A673 (cell line): ENCODE data around the gene RSPH9. TPM values are rescaled to one million over a fixed set of nuclear protein-coding genes. Genes with fewer than 3 reads are reported as not detected.

Experiments
- BruUV-seq: library from RNA; stranded (reverse); fragments of 400-500 nt; replicated peaks from 2 replicates; lab custom pipeline; 2021; lab: Mats Ljungman, UMichigan
- CTCF ChIA-PET: fragments of 300-600 bp; sonication (Branson Sonifier 250); formaldehyde crosslinking; loops from one replicate; lab custom pipeline; 2022; ENCODE audit warnings: antibody characterized with exemption; lab: Charles Lee
- POLR2A ChIA-PET: fragments of 300-600 bp; sonication (Branson Sonifier 250); formaldehyde crosslinking; loops from one replicate; lab custom pipeline; 2022; ENCODE audit warnings: antibody characterized with exemption; ENCODE audit not compliant: low non-redundant PET; lab: Charles Lee
- DNase-seq: peaks from one replicate; pipeline ENCODE4 v3.0.0-alpha.2; 2015; ENCODE audit warnings: low spot score
- H3K27ac ChIP-seq: fragments of 200-600 bp; sonication (generic); 2 replicates; pipeline ENCODE4 v1.5.1; 2016; ENCODE audit warnings: mixed run types, low read depth, mild to moderate bottlenecking, mixed read lengths, antibody characterized with exemption, low read length; ENCODE audit not compliant: poor library complexity, severe bottlenecking
- H3K27me3 ChIP-seq: fragments of 200-600 bp; sonication (generic); replicated peaks from 2 replicates; pipeline ENCODE4 v1.6.1; 2017; ENCODE audit warnings: mixed run types, low read depth, mild to moderate bottlenecking, mixed read lengths, antibody characterized with exemption, low read length; ENCODE audit not compliant: insufficient read depth, poor library complexity
- H3K36me3 ChIP-seq: fragments of 200-600 bp; sonication (generic); 2 replicates; pipeline ENCODE4 v1.6.1; 2016; ENCODE audit warnings: mixed run types, mild to moderate bottlenecking, mixed read lengths, antibody characterized with exemption, low read length; ENCODE audit not compliant: insufficient read depth, poor library complexity, severe bottlenecking
- H3K4me1 ChIP-seq: fragments of 200-600 bp; sonication (generic); 2 replicates; pipeline ENCODE4 v1.6.1; 2017; ENCODE audit warnings: mixed run types, mild to moderate bottlenecking, mixed read lengths, antibody characterized with exemption, low read length; ENCODE audit not compliant: insufficient read depth, poor library complexity, severe bottlenecking
- H3K4me3 ChIP-seq: fragments of 200-600 bp; sonication (generic); 2 replicates; pipeline ENCODE4 v1.5.1; 2016; ENCODE audit warnings: low read depth, mixed run types, mild to moderate bottlenecking, mixed read lengths, low read length; ENCODE audit not compliant: poor library complexity, severe bottlenecking
- H3K9me3 ChIP-seq: fragments of 200-600 bp; sonication (generic); 2 replicates; pipeline ENCODE4 v1.6.1; 2016; ENCODE audit warnings: mixed run types, low read depth, mild to moderate bottlenecking, mixed read lengths, antibody characterized with exemption, low read length; ENCODE audit not compliant: poor library complexity, severe bottlenecking
- CTCF ChIP-seq: fragments of 300-800, 200-600 bp; sonication (generic); conservative IDR thresholded peaks from 2 replicates; pipeline ENCODE4 v1.5.1; 2017; ENCODE audit warnings: low read depth, mild to moderate bottlenecking, antibody characterized with exemption, low read length, moderate library complexity, mixed read lengths
- EZH2 ChIP-seq: fragments of 200-600 bp; sonication (generic); IDR thresholded peaks from 2 replicates; pipeline ENCODE4 v1.6.1; 2017; ENCODE audit warnings: borderline replicate concordance, low read depth, mild to moderate bottlenecking, mixed read lengths, antibody characterized with exemption, low read length; ENCODE audit not compliant: poor library complexity, severe bottlenecking
- intact Hi-C: fragments of 100-400 bp; cut with micrococcal nuclease; formaldehyde crosslinking; loops from one replicate; pipeline ENCODE4 v1.10.0; 2022; ENCODE audit not compliant: unreplicated experiment
- total RNA-seq: library from RNA; stranded (reverse); gene quantifications from 2 replicates; pipeline ENCODE4 v1.2.3, GENCODE V29; 2021

Gene RSPH9
- total RNA-seq, 1 experiment from 2014 or later, result 0.11 TPM

- DNase-seq, result peak; percentile 72
- POLR2A ChIA-PET, result no interaction called here
- H3K27me3 ChIP-seq, result no peaks in the 10 kb centered on the region
- peaks cover 10% of the 10 kb centered on the region for H3K4me1 ChIP-seq
- BruUV-seq, result no TSS peak
- intact Hi-C loops, result no loop called here
- H3K4me3 ChIP-seq, result peak within 1 kb of the TSS; percentile 66
- H3K9me3 ChIP-seq, result no peaks in the 10 kb centered on the region
- CTCF ChIA-PET, result no interaction called here
- TF ChIP-seq EZH2, result no peak
- TF ChIP-seq CTCF, result no peak
- peak within 1 kb of the TSS; percentile 69 for H3K27ac ChIP-seq
- H3K36me3 ChIP-seq, result no peaks in the 10 kb centered on the region
Observed at GRCh38 chr6:43687437-43688347, 42.9 kb downstream of the RSPH9 start, which contains the start of gene MRPS18A. Gene MRPS18A, minus strand, starts transcription at chr6:43687791. Its CDS starts 12 bp downstream, at chr6:43687779.

GRCh38 chr6:43689421-43689820 lies 44.6 kb downstream of the RSPH9 start:
- no peaks in the 10 kb centered on the region for H3K9me3 ChIP-seq
- no peak for DNase-seq
- H3K4me1 ChIP-seq, result peaks cover 10% of the 10 kb centered on the region
- no peaks in the 10 kb centered on the region for H3K27me3 ChIP-seq
- no peaks in the 10 kb centered on the region for H3K36me3 ChIP-seq
- intact Hi-C loops, result no loop called here
- CTCF ChIA-PET, result no interaction called here
- H3K27ac ChIP-seq, result no peak overlapping the region
- H3K4me3 ChIP-seq, result no peak overlapping the region
- BruUV-seq, result no TSS peak
- POLR2A ChIA-PET, result no interaction called here
- TF ChIP-seq EZH2 (no peak), CTCF (no peak)

GRCh38 chr6:43695215-43695966 lies 50.6 kb downstream of the RSPH9 start:
- no TSS peak for BruUV-seq
- intact Hi-C loops, result no loop called here
- DNase-seq, result peak; percentile 42
- H3K4me1 ChIP-seq, result peaks cover 6% of the 10 kb centered on the region
- TF ChIP-seq CTCF (no peak), EZH2 (no peak)
- ChIA-PET CTCF (no interaction called here), POLR2A (no interaction called here)
- no peak overlapping the region for H3K4me3 ChIP-seq
- H3K27me3 ChIP-seq, result no peaks in the 10 kb centered on the region
- no peak overlapping the region for H3K27ac ChIP-seq
- no peaks in the 10 kb centered on the region for H3K9me3 ChIP-seq
- H3K36me3 ChIP-seq, result no peaks in the 10 kb centered on the region
